Stimulated activated memory B cell treated with anti-CD40 and anti-IgM and Interleukin-4, amounts not matched to agents 10 μg/mL and 1 μg/mL and 100 μg/mL, for 72 hours (primary cell): ENCODE measurements around the gene DCDC2C.
A peak's percentile ranks its signal among the peaks of the same experiment; 100 is the strongest.

Experiments used
- ATAC-seq: fragments of 150-1000 bp; cut with Tn5 transposase; 2 replicates; pipeline ENCODE4 v1.10.0; 2021
- H3K27ac Mint-ChIP-seq: one replicate; pipeline ENCODE4 v1.8.0; 2022; ENCODE audit warnings: mild to moderate bottlenecking, mixed read lengths
- H3K27me3 Mint-ChIP-seq: one replicate; pipeline ENCODE4 v1.8.0; 2022; ENCODE audit warnings: mixed read lengths
- H3K36me3 Mint-ChIP-seq: one replicate; pipeline ENCODE4 v1.8.0; 2022; ENCODE audit warnings: mixed read lengths
- H3K4me1 Mint-ChIP-seq: one replicate; pipeline ENCODE4 v1.8.0; 2022; ENCODE audit warnings: mixed read lengths
- H3K4me3 Mint-ChIP-seq: one replicate; pipeline ENCODE4 v1.8.0; 2022; ENCODE audit warnings: mild to moderate bottlenecking, moderate library complexity, mixed read lengths
- H3K9me3 Mint-ChIP-seq: one replicate; pipeline ENCODE4 v1.8.0; 2022; ENCODE audit warnings: mixed read lengths

Gene DCDC2C

DNA sequence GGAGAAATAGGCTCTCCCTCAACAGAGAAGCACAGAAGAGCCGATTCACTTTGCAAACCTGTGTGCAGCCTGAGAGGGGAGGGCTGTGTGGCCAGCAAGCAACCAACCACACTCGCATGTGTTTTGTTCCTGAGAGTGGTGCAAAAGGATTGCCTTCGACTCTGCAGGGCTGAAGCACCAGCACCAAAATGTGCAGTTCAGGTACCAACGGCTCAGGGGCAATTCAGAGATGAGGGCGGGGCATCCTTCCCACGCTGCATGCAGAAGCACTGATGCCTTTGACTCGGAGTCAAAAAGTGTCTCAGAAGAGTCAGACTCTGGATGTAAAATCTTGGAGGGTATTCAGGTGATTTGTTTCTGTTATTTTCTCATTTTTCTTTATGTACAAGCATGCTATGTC lies 55.5 kb downstream of the DCDC2C start:
- H3K36me3 Mint-ChIP-seq, result no peaks in the 10 kb centered on the region
- H3K4me1 Mint-ChIP-seq, result no peaks in the 10 kb centered on the region
- ATAC-seq, result no peak
- no peak overlapping the region for H3K27ac Mint-ChIP-seq
- H3K27me3 Mint-ChIP-seq, result peaks cover 17% of the 10 kb centered on the region
- H3K9me3 Mint-ChIP-seq, result peaks cover 2% of the 10 kb centered on the region
- no peak overlapping the region for H3K4me3 Mint-ChIP-seq

DNA sequence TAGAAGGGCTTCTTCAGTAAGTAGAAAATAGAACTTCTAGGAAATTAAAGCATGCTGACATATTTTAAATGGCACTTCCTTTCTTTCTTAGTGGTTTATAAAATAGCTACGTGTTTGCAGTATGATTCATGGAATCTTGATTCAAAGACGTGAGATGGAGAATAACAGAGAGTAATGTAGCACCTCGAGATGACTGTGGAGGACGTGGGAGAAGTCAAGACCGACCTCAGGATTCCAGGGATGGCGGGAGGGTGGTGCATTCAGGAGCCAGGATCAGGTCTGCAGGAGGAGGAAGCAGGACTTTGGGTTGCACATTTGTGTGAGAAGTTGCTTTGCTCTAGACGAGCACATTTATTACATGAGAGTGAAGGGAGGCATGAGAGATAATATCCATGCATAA lies 56.0 kb downstream of the DCDC2C start:
- Mint-ChIP-seq H3K27me3 (peaks cover 17% of the 10 kb centered on the region), H3K9me3 (peaks cover 2% of the 10 kb centered on the region), H3K4me1 (no peaks in the 10 kb centered on the region), H3K36me3 (no peaks in the 10 kb centered on the region), H3K27ac (no peak overlapping the region), H3K4me3 (no peak overlapping the region)
- no peak for ATAC-seq

DNA sequence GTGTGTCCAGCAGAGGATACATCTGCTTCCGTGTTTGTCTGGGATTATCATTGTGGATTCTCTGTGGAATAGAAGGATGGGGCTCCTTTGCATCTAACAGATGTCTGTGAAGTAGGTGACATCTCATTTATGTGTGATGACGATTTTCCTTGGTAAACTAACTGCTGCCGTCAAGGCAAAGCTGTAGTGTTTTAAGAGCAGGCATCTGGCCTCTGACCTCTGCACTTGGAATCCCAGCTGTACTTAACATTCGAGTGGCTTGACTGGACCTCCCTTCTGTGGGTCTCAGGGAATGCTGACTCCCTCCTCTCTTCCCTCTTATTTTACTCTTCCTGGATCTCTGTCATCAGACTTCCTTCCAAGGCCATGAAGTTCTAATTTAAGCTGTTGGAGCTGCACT lies 56.4 kb downstream of the DCDC2C start:
- no peak overlapping the region for H3K27ac Mint-ChIP-seq
- no peak for ATAC-seq
- no peaks in the 10 kb centered on the region for H3K4me1 Mint-ChIP-seq
- H3K27me3 Mint-ChIP-seq, result peaks cover 17% of the 10 kb centered on the region
- no peak overlapping the region for H3K4me3 Mint-ChIP-seq
- H3K9me3 Mint-ChIP-seq, result peaks cover 2% of the 10 kb centered on the region
- no peaks in the 10 kb centered on the region for H3K36me3 Mint-ChIP-seq

- H3K27me3 Mint-ChIP-seq, result peaks cover 17% of the 10 kb centered on the region
- H3K4me3 Mint-ChIP-seq, result no peak overlapping the region
- H3K27ac Mint-ChIP-seq, result no peak overlapping the region
Measured at GRCh38 chr2:3761272-3761671, 57.9 kb downstream of the DCDC2C start.

DNA sequence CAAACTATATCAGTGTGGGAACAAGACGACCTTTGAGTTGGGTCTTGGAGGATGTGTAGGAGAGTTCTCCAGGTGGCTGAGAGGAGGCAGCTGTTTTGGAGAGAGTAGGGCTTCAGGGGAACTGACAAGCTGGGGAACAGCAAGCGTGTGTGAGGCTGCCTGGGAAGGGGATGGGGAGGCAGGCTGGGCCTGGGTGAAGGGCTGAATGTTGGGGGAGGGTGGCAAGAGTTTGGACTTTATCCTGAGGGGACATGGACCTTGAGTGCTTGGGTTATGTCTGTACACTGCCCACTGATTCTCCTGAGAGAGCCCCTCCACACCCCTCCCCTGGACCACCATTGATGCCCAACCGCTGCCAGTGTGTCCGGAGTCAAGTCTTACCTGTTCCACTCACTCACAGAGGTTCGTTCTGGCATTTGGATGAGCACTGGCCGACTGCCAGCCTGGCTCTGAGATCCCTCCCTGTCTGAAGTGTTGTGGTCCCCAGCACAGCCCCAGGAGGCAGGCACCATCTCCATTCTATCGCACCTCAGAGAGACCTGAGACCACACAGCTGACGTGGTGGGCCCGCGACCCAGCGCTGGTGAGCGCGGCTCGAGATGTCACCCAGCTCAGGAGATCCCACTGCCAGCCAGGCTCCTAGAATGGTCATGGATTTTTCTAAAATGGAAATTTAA lies 59.5 kb downstream of the DCDC2C start:
- peak; percentile 28 for ATAC-seq
- no peaks in the 10 kb centered on the region for H3K36me3 Mint-ChIP-seq
- H3K9me3 Mint-ChIP-seq, result no peaks in the 10 kb centered on the region
- no peak overlapping the region for H3K27ac Mint-ChIP-seq
- H3K27me3 Mint-ChIP-seq, result peaks cover 11% of the 10 kb centered on the region
- no peak overlapping the region for H3K4me3 Mint-ChIP-seq
- no peaks in the 10 kb centered on the region for H3K4me1 Mint-ChIP-seq

More at GRCh38 chr2:3761272-3761671, 57.9 kb downstream of the DCDC2C start:
- no peak for ATAC-seq
- H3K4me1 Mint-ChIP-seq, result no peaks in the 10 kb centered on the region
- H3K36me3 Mint-ChIP-seq, result no peaks in the 10 kb centered on the region
- H3K9me3 Mint-ChIP-seq, result no peaks in the 10 kb centered on the region

GRCh38 chr2:3766824-3767223 lies 63.4 kb downstream of the DCDC2C start:
- Mint-ChIP-seq H3K4me1 (no peaks in the 10 kb centered on the region), H3K27me3 (no peaks in the 10 kb centered on the region), H3K27ac (no peak overlapping the region), H3K4me3 (no peak overlapping the region), H3K36me3 (no peaks in the 10 kb centered on the region), H3K9me3 (no peaks in the 10 kb centered on the region)
- ATAC-seq, result no peak

DNA sequence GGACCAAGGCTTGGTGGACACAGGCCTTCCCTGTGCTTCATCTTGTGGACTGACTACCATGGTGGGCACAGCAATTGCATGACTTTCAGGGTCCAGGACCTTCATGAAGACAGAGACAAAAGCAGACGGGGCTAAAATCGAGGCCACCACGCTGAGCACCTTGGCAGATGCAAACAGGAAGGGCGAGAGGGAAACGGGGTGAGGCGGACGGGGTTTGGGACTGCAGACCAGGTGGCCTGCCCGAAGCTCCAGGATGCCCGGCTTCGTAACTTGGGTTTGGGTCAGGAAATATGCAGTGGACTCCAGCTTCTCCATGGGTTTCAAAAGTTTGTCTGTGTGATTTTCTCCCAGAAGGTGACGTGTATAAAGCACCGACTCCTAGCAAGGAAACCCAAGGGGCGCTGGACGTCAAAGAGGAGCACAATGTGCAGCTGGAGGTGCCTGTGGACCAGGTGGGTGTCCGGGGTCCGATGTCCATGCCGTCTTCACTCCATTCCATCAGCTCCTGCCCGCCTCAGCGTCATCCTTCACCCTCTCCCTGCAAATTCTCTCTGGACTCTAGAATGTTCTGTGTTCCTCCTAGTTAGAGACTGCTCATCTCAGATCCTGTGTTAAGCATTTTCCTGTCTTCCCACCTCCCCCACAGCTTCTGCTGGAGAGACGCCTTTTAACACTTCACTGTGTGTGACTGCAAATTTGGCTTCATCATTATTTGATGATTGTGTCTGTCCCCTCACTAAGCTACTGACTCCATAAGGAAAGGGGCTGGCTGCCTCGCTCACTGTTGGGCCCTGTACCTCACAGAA lies 65.8 kb downstream of the DCDC2C start:
- Mint-ChIP-seq H3K4me1 (no peaks in the 10 kb centered on the region), H3K36me3 (no peaks in the 10 kb centered on the region), H3K27me3 (peaks cover 8% of the 10 kb centered on the region), H3K4me3 (no peak overlapping the region), H3K27ac (no peak overlapping the region), H3K9me3 (no peaks in the 10 kb centered on the region)
- no peak for ATAC-seq

GRCh38 chr2:3769766-3770165 lies 66.4 kb downstream of the DCDC2C start:
- H3K4me1 Mint-ChIP-seq, result no peaks in the 10 kb centered on the region
- ATAC-seq, result no peak
- no peaks in the 10 kb centered on the region for H3K36me3 Mint-ChIP-seq
- no peak overlapping the region for H3K27ac Mint-ChIP-seq
- H3K9me3 Mint-ChIP-seq, result no peaks in the 10 kb centered on the region
- peaks cover 8% of the 10 kb centered on the region for H3K27me3 Mint-ChIP-seq
- no peak overlapping the region for H3K4me3 Mint-ChIP-seq

- H3K4me3 Mint-ChIP-seq, result no peak overlapping the region
- peaks cover 8% of the 10 kb centered on the region for H3K27me3 Mint-ChIP-seq
- H3K4me1 Mint-ChIP-seq, result no peaks in the 10 kb centered on the region
- H3K27ac Mint-ChIP-seq, result no peak overlapping the region
- H3K36me3 Mint-ChIP-seq, result no peaks in the 10 kb centered on the region
- H3K9me3 Mint-ChIP-seq, result no peaks in the 10 kb centered on the region
- no peak for ATAC-seq
Measured at GRCh38 chr2:3770724-3771415, 67.5 kb downstream of the DCDC2C start.

DNA sequence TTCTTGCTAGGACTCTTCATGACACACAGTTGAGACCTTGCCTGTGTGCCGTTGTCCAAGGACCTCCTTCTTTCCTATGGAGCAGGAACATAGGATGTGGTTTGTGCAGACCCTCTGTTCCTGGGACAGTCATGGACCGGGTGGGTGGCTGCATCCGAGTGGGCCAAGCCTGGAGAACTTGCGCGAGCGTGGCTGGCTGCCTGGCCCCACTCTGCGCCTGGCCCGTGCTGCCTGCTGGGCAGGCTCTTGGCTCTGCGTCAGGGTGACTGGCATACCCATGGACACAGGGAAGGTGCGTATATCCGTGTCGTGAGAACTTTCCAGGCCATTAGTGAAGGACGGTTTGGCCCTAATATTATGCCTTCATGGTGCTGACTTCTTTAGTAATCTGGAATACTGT lies 68.2 kb downstream of the DCDC2C start:
- Mint-ChIP-seq H3K27me3 (peaks cover 11% of the 10 kb centered on the region), H3K4me1 (no peaks in the 10 kb centered on the region), H3K36me3 (no peaks in the 10 kb centered on the region), H3K27ac (no peak overlapping the region), H3K4me3 (no peak overlapping the region), H3K9me3 (no peaks in the 10 kb centered on the region)
- ATAC-seq, result peak; percentile 36

- no peaks in the 10 kb centered on the region for H3K36me3 Mint-ChIP-seq
- H3K27ac Mint-ChIP-seq, result no peak overlapping the region
- no peaks in the 10 kb centered on the region for H3K9me3 Mint-ChIP-seq
- no peak for ATAC-seq
- H3K4me3 Mint-ChIP-seq, result no peak overlapping the region
- H3K4me1 Mint-ChIP-seq, result no peaks in the 10 kb centered on the region
- peaks cover 39% of the 10 kb centered on the region for H3K27me3 Mint-ChIP-seq
Measured at GRCh38 chr2:3774336-3774735, 71.0 kb downstream of the DCDC2C start.

DNA sequence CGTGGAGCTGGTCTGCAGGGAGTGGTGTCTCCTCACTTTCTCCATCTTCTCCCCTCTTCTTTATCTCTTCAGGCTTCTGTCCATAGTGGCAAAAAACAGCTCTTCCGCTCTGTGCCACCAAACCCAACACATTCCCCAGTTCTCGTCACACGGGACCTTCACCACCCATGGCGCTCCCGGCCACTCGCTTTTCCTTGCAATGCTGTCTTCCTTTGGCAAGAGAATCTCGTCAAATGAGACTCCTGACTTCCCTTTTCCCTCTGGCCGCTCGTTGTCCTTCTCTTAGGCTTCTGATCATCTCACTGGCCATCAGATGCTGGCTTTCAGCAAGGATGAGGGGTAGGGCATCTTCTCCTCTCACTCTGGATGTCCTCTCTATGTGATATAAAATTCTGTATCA lies 72.9 kb downstream of the DCDC2C start:
- no peak overlapping the region for H3K27ac Mint-ChIP-seq
- no peaks in the 10 kb centered on the region for H3K9me3 Mint-ChIP-seq
- peaks cover 54% of the 10 kb centered on the region for H3K27me3 Mint-ChIP-seq
- no peak overlapping the region for H3K4me3 Mint-ChIP-seq
- H3K36me3 Mint-ChIP-seq, result no peaks in the 10 kb centered on the region
- ATAC-seq, result no peak
- H3K4me1 Mint-ChIP-seq, result peaks cover 7% of the 10 kb centered on the region

DNA sequence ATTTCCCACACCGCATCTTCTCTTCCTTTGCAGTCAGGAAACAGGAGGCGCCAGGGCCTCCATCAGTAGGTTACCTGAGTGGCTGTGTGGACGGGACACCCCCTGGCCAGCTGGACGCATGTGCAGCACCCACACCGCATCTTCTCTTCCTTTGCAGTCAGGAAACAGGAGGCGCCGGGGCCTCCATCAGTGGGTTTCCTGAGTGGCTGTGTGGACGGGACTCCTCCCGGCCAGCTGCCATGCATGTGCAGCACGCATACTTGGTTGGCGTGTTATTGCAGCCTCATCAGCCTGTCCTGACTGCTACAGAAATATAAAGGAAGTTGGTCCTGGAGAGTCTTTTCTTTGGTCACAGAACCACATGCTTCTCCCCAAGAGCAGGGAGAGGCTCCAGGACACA lies 74.6 kb downstream of the DCDC2C start:
- H3K27me3 Mint-ChIP-seq, result peaks cover 47% of the 10 kb centered on the region
- H3K36me3 Mint-ChIP-seq, result no peaks in the 10 kb centered on the region
- peaks cover 7% of the 10 kb centered on the region for H3K4me1 Mint-ChIP-seq
- no peak overlapping the region for H3K27ac Mint-ChIP-seq
- no peaks in the 10 kb centered on the region for H3K9me3 Mint-ChIP-seq
- no peak overlapping the region for H3K4me3 Mint-ChIP-seq
- ATAC-seq, result no peak

DNA sequence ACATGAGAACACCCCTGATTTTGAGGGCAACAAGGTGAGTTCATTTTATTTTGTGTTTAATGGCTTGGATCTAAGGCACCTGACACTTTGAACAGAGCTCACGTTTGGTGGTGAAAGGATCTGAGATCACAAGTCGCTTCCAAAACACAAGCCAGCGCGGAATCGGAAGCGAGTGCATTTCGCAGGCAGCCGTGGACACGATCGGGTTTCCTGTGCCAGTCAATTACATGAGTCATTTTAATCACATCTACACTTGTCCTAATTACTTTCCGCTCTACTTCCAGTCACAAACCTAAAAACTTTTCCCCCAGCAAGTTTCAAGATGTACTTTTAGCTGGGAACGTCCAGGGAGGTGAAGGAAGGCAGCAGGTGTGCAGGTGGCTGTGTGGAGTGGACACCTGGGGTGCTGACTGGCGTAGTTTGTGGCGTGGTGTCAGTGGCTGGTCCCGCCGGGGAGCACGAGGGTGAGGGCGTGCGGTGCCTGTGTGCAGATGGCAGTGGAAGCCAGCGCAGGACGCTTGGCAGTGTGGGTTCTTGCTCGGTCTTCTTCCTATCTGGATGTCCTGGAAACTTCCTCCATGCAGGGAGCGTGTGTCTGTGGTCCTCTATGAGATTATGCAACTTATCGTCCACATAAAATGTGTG lies 75.6 kb downstream of the DCDC2C start:
- Mint-ChIP-seq H3K4me3 (no peak overlapping the region), H3K36me3 (no peaks in the 10 kb centered on the region), H3K27me3 (peaks cover 47% of the 10 kb centered on the region), H3K9me3 (no peaks in the 10 kb centered on the region), H3K4me1 (peaks cover 7% of the 10 kb centered on the region), H3K27ac (no peak overlapping the region)
- no peak for ATAC-seq

- Mint-ChIP-seq H3K27ac (no peak overlapping the region), H3K4me1 (peaks cover 7% of the 10 kb centered on the region), H3K27me3 (peaks cover 47% of the 10 kb centered on the region), H3K36me3 (no peaks in the 10 kb centered on the region), H3K4me3 (no peak overlapping the region), H3K9me3 (no peaks in the 10 kb centered on the region)
- ATAC-seq, result no peak
Measured at GRCh38 chr2:3779496-3780049, 76.2 kb downstream of the DCDC2C start.
